GM21717 (cell line): Measurements from ENCODE around the gene KMT5C.
"Not testable (repeated sequence)": the region's sequence is repeated elsewhere in the genome, so short reads cannot be mapped to it uniquely, and the experiment has no call there.

ENCODE experiments used
- ATAC-seq: cut with Tn5 transposase; IDR thresholded peaks from one replicate; pipeline ENCODE4 v1.9.1; 2021; ENCODE audit warnings: mild to moderate bottlenecking, moderate library complexity; ENCODE audit not compliant: unreplicated experiment

The KMT5C gene

DNA sequence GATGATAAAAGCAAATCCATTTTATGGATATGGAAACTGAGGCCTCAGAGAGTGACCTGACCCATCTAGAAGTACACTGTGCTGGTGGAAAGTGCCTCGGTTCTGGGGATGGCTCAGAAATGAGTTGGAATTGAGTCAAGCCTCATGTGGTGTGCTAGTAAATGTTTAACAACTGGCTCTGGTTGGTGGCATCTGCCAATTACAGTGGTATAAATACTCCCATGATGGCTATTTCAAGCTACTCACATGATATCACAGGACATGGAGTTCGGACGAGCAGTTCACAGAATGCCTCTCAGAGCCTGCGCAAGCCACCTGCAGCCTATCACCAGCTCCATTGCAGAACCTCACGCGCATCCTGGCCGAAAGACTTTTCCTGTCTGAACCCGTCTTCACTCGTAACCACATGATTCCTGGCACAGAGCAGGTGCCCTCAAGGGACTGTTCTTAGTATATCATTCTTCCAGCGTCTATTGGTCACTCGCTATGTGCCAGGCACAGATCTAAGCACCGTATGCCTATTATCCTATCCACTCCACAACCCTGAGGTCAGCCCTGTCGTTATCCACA is 23.6 kb upstream of the KMT5C start:
- no peak for ATAC-seq

DNA sequence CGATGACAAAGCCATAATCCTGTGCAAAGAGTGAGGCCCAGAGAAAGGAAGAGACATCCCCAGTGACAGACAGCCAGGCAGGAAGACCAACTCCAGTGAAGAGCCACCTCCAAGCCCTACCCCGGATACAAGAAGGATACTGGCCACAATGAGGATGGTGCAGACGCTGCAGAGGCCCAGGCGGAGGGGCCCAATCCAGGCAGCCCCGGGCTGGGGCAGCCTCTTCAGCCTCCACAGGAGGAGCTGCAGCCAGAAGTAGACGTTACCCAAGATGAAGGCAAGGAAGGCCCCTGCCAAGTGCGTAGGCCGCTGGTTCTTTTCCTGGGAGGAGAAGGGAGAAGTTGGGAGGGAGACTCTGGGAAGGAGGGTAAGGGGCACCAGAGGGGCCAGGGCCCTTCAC is 23.0 kb upstream of the KMT5C start:
- no peak for ATAC-seq

- ATAC-seq: no peak
Observed at GRCh38 chr19:55319785-55320184, 19.9 kb upstream of the KMT5C start.

- no peak for ATAC-seq
Observed at GRCh38 chr19:55320844-55321419, 18.7 kb upstream of the KMT5C start.

- ATAC-seq: no peak
Observed at GRCh38 chr19:55321466-55322137, 18.1 kb upstream of the KMT5C start.

DNA sequence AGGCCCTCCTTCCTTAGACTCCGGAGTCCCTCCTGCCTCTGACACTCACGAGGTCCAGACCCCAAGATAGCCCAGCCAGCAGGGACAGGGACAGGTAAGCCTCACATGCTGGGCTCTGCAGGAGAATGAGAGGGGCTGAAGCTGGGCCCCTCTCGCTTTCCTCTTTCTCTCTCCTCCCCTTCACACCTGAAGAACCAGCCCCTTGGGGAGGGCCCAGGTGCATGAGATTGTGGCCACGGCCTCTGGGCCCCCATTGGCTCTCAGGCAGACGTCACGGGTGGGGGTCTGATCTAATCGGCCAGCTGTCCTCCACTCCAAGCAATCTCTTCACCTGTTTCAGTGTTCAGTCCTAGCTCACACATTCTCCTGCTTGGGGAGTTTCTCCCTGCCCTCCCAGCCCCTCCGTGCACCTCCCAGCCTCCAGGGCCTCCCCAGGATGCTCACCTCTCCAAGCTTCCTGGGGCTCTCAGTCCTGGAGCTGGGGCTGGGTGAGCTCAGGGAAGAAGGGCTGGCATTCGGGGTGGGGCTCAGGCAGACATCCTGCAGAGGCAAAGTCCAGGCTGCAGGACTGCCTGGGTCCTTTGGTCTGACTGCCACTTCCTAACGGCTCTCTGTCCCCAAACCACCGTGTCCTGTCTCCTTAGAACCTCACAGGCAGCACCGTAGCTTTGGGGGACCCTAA is 17.3 kb upstream of the KMT5C start:
- ATAC-seq: no peak

GRCh38 chr19:55324662-55325061 is 15.0 kb upstream of the KMT5C start:
- ATAC-seq: no peak

DNA sequence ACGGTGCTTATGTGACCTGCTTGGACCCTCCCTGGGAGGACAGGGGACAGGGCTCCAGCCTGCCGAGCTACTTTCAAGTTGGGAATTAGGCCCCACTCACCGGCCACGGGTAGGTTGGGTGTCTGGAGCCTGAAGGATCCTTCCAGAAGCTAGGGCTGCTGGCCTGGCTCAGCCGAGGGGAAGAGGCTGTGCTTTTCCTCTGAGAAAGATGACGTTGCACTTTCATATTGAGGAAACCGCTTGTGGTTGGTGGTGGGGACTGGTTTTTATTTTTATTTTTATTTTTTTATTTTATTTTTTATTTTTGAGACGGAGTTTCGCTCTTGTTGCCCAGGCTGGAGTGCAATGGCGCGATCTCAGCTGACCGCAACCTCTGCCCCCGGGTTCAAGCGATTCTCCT is 14.5 kb upstream of the KMT5C start, which contains the start of gene TMEM150B:
Gene TMEM150B (minus strand): TSS at position 170 of the 400 bp plus-strand sequence. CDS start 4,305 bp downstream, outside the sequence.
- no peak for ATAC-seq

- ATAC-seq: not testable (repeated sequence)
Observed at GRCh38 chr19:55328774-55329318, 10.8 kb upstream of the KMT5C start.

DNA sequence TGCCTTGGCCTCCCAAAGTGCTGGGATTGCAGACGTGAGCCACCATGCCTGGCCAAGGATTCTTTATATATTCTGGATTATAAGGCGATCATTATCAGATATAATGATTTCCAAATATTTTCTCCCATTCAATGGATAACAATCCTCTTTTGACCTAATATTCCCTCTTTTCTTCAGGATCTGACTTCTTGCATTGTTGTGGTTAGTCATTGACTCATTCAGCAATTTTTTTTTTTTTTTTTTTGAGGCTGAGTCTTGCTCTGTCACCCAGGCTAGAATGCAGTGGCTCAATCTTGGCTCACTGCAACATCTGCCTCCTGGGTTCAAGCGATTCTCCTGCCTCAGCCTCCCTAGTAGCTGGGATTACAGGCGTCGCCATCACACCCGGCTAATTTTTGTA is 9.9 kb upstream of the KMT5C start:
- ATAC-seq: not testable (repeated sequence)

DNA sequence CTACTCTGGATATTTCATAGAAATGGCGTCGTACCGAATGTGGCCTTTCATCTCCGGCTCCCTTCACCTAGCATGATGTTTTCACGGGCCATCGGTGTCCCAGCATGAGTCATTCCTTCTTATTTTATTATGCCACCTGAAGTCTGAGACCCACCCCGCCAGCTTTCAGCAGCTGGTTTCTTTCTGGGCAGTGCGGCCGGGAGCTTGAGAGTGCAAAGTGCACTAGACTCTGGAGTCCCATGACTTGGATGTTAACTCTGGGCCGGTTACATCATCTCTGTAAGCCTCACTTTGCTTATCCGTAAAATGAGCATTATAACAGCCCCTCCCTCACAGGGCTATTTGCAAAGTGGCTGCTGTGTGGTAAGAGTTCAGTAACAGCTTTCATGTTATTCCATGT is 5.8 kb upstream of the KMT5C start:
- no peak for ATAC-seq

GRCh38 chr19:55336101-55336500 is 3.6 kb upstream of the KMT5C start:
- no peak for ATAC-seq

GRCh38 chr19:55339889-55340783 is 460 bp downstream of the KMT5C start:
- ATAC-seq: no peak

- no peak for ATAC-seq
Observed at GRCh38 chr19:55340784-55341147, 1.1 kb downstream of the KMT5C start.

DNA sequence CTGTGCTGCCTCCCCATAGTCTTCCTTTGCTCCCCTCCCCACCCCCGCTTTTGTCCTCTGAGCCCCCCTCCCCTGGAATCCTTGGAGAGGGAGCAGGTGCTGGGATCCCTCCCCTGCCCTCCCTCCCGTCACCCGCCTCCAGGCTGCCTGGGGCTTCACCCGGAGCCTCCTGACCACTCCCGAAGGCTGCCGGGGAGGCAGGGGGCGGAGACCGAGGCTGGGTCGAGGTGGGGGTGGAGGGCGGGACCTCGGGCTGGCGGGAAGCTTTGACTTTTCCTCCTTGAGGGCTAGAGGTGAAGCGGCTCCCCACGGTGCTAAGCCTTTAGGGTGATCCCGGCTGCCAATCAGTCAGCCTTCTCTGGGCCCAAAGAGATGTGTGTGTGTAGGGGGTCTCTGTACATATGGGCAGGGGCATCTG is 1.5 kb downstream of the KMT5C start:
- ATAC-seq: no peak

- no peak for ATAC-seq
Observed at GRCh38 chr19:55341595-55342531, 2.2 kb downstream of the KMT5C start.

GRCh38 chr19:55344444-55344843 is 4.8 kb downstream of the KMT5C start:
- ATAC-seq: no peak

DNA sequence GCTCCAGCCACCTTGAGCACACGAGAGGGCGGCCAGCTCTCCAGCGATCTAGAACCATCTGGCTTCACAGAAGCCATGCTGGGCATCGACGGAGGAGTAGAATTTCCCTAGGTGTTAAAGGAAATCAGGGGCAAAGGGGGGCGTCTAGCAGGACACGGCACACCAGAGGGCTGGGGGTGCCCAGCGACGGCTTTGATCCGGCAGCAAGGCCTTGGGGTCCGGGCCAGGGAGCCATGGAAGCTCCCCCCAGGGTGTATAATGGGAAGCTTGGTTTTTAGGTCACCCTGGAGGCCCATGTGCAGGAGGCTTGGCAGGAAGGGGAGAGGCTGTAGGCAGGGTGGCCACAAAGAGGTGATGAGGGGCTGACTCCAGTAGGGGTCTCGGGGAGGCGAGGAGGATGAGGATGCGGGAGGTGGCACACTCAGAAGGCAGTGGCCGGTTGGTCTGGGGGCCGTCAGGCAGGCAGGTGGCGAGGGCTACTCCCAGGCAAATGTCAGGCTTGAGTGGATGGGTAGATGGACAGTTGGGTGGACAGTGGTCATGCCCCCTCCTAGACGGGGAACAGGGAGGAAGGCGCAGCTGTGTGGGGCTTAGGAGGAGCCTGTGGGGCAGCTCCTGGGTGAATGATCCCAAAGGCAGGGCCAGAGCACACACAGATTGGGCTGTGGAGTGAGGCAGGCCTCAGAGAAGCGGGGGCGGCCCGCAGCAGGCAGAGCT is 5.6 kb downstream of the KMT5C start:
- no peak for ATAC-seq
